ENCODE measurements around the gene TAS2R20. TPM values are rescaled to one million over a fixed set of nuclear protein-coding genes. Genes with fewer than 3 reads are reported as not detected.

TAS2R20 gene
- total and polyA plus RNA-seq, 2 of the 13 experiments (the other 11 are each of a cell fraction or from before 2014, with no cell fraction given) = 0.54 to 2.9 TPM

- Histone ChIP-seq H3K27me3 (ENCODE audit: control insufficient read depth in 1 of 2, insufficient read depth in 2 of 2, low read length in 2 of 2) (no peaks in the 10 kb centered on the region), H2AFZ (ENCODE audit: low read length) (no peak overlapping the region), H3K4me2 (ENCODE audit: low read depth, low read length) (no peak overlapping the region), H3K4me1 (ENCODE audit: insufficient read depth, low read length) (no peaks in the 10 kb centered on the region), H3K79me2 (ENCODE audit: insufficient read depth, low read length) (peaks cover 6% of the 10 kb centered on the region), H3K27ac (ENCODE audit: extremely low read length, insufficient read depth, low read length) (no peak overlapping the region), H3K9ac (ENCODE audit: insufficient read depth, low read depth, low read length) (no peak overlapping the region), H3K4me3 (replicated peaks in 1 of 3; ENCODE audit: insufficient read depth in 1 of 3, low read depth in 2 of 3, low read length in 3 of 3) (no peak overlapping the region), H4K20me1 (ENCODE audit: insufficient read depth, low read length) (no peaks in the 10 kb centered on the region), H3K36me3 (replicated peaks in 1 of 2; ENCODE audit: control insufficient read depth in 1 of 2, insufficient read depth in 2 of 2, low read length in 2 of 2) (no peaks in the 10 kb centered on the region), H3K9me3 (ENCODE audit: low read length) (no peaks in the 10 kb centered on the region)
- TF ChIP-seq GMEB2 (CRISPR knock-in tag; IDR thresholded peaks at IDR 0.05; ENCODE audit: low read depth) (no peak), LCORL (IDR thresholded peaks at IDR 0.05) (no peak), LCORL (CRISPR knock-in tag; IDR thresholded peaks at IDR 0.05) (no peak), PHF5A (CRISPR knock-in tag; IDR thresholded peaks at IDR 0.05; ENCODE audit: low read depth, unreplicated experiment) (no peak), CCAR2 (optimal IDR thresholded peaks at IDR 0.05; ENCODE audit: low read depth, low read length) (no peak), ARNT (IDR thresholded peaks at IDR 0.05) (no peak), ARNTL (CRISPR knock-in tag; IDR thresholded peaks at IDR 0.05) (no peak), DR1 (CRISPR knock-in tag; IDR thresholded peaks at IDR 0.05) (no peak), ZNF678 (CRISPR knock-in tag; IDR thresholded peaks at IDR 0.05) (no peak), TBX2 (CRISPR knock-in tag; IDR thresholded peaks at IDR 0.05; ENCODE audit: borderline replicate concordance) (no peak), ZNF574 (CRISPR knock-in tag; IDR thresholded peaks at IDR 0.05) (no peak), EZH2 (conservative IDR thresholded peaks at IDR 0.05; ENCODE audit: low read depth, low read length) (no peak), ZNF224 (CRISPR knock-in tag; IDR thresholded peaks at IDR 0.05) (no peak), PLRG1 (conservative IDR thresholded peaks at IDR 0.05) (no peak), NFATC3 (CRISPR knock-in tag; IDR thresholded peaks at IDR 0.05) (no peak)
- POLR2A ChIA-PET = no interaction called here
- DNase-seq (ENCODE audit: low spot score) (no peak), FAIRE-seq (no peak), ATAC-seq (no peak)
- CTCF ChIA-PET (ENCODE audit: low intra/inter-chr PET ratio, low total read pairs) = no interaction called here
- in situ Hi-C loops (cut with HindIII; ENCODE audit: extremely low pct_ligation_motif_present, low pct_unique_long_range_greater_than_20kb) = no loop called here
- BruUV-seq (replicated peaks) = no TSS peak
- intact Hi-C loops (cut with micrococcal nuclease; ENCODE audit: unreplicated experiment) = no loop called here
These were observed 42.0 kb downstream of the TAS2R20 start for GRCh38 chr12:10956085-10956484.

All from HepG2 (cell line).